Activated T-helper 2 cell treated with anti-CD3 and anti-CD28 coated beads, Interferon-gamma antibody, Interleukin-2, Interleukin-4, amounts not matched to agents 10 μg/mL and 5 μg/mL and 100 μg/mL, durations not matched to agents 14 hours and 24 hours and 36 hours (primary cell): Measurements from ENCODE around the gene LCOR. TPM values are rescaled to one million over a fixed set of nuclear protein-coding genes. Genes with fewer than 3 reads are reported as not detected.
A peak's percentile ranks its signal among the peaks of the same experiment; 100 is the strongest.

ENCODE experiments used
- DNase-seq: peaks from one replicate; pipeline ENCODE4 v3.0.0; 2021; ENCODE audit warnings: low spot score
- H3K27ac Mint-ChIP-seq: one replicate; pipeline ENCODE4 v1.8.0; 2021; ENCODE audit warnings: mixed read lengths
- H3K27me3 Mint-ChIP-seq: one replicate; pipeline ENCODE4 v1.8.0; 2021; ENCODE audit warnings: low read depth, mixed read lengths
- H3K36me3 Mint-ChIP-seq: one replicate; pipeline ENCODE4 v1.8.0; 2021; ENCODE audit warnings: low read depth, mixed read lengths
- H3K4me1 Mint-ChIP-seq: one replicate; pipeline ENCODE4 v1.8.0; 2021; ENCODE audit warnings: low read depth, mixed read lengths
- H3K4me3 Mint-ChIP-seq: one replicate; pipeline ENCODE4 v1.8.0; 2021; ENCODE audit warnings: low read depth, mild to moderate bottlenecking, moderate library complexity, mixed read lengths
- H3K9me3 Mint-ChIP-seq: one replicate; pipeline ENCODE4 v1.8.0; 2021; ENCODE audit warnings: mixed read lengths
- intact Hi-C: fragments of 100-400 bp; cut with micrococcal nuclease; formaldehyde crosslinking; loops from one replicate; pipeline ENCODE4 v1.15.1; 2023
- total RNA-seq: library from RNA; stranded (reverse); gene quantifications from 2 replicates; pipeline ENCODE4 v1.2.3, GENCODE V29; 2022

The LCOR gene
- total RNA-seq, 1 donor from 2014 or later = 27.3 TPM

- intact Hi-C loops = no loop called here
- Mint-ChIP-seq H3K36me3 (peaks cover 23% of the 10 kb centered on the region), H3K27ac (no peak overlapping the region), H3K4me1 (peaks cover 14% of the 10 kb centered on the region), H3K4me3 (no peak overlapping the region), H3K27me3 (no peaks in the 10 kb centered on the region), H3K9me3 (no peaks in the 10 kb centered on the region)
- no peak for DNase-seq
Measured at GRCh38 chr10:96906864-96907263, 74.8 kb downstream of the LCOR start.

- H3K4me1 Mint-ChIP-seq = peaks cover 17% of the 10 kb centered on the region
- no peak for DNase-seq
Measured at GRCh38 chr10:96910488-96911395, 78.6 kb downstream of the LCOR start.

GRCh38 chr10:96912405-96912804 lies 80.3 kb downstream of the LCOR start:
- intact Hi-C loops = loop anchor here (5.0 kb wide), 1 partner anchor 65 kb away; no protein-coding TSS in a partner anchor
- Mint-ChIP-seq H3K36me3 (peaks cover 38% of the 10 kb centered on the region), H3K4me1 (peaks cover 20% of the 10 kb centered on the region), H3K4me3 (no peak overlapping the region), H3K27me3 (no peaks in the 10 kb centered on the region), H3K9me3 (no peaks in the 10 kb centered on the region), H3K27ac (no peak overlapping the region)
- no peak for DNase-seq

More at GRCh38 chr10:96910488-96911395, 78.6 kb downstream of the LCOR start:
- H3K27ac Mint-ChIP-seq = peak overlapping the region; percentile 29
- no peaks in the 10 kb centered on the region for H3K27me3 Mint-ChIP-seq
- H3K36me3 Mint-ChIP-seq = peaks cover 38% of the 10 kb centered on the region
- H3K9me3 Mint-ChIP-seq = no peaks in the 10 kb centered on the region
- intact Hi-C loops = loop anchor here (1.0 to 5.0 kb wide), 3 partner anchors 67 to 115 kb away; no protein-coding TSS in a partner anchor
- H3K4me3 Mint-ChIP-seq = no peak overlapping the region

GRCh38 chr10:96913906-96914305 lies 81.8 kb downstream of the LCOR start:
- H3K4me1 Mint-ChIP-seq = peaks cover 33% of the 10 kb centered on the region
- intact Hi-C loops = loop anchor here (5.0 kb wide), 1 partner anchor 63 kb away; no protein-coding TSS in a partner anchor
- H3K36me3 Mint-ChIP-seq = peaks cover 41% of the 10 kb centered on the region
- H3K9me3 Mint-ChIP-seq = no peaks in the 10 kb centered on the region
- H3K4me3 Mint-ChIP-seq = no peak overlapping the region
- H3K27me3 Mint-ChIP-seq = no peaks in the 10 kb centered on the region
- no peak for DNase-seq
- no peak overlapping the region for H3K27ac Mint-ChIP-seq

GRCh38 chr10:96917628-96918027 lies 85.5 kb downstream of the LCOR start:
- Mint-ChIP-seq H3K4me1 (peaks cover 37% of the 10 kb centered on the region), H3K27me3 (no peaks in the 10 kb centered on the region), H3K36me3 (peaks cover 31% of the 10 kb centered on the region), H3K9me3 (no peaks in the 10 kb centered on the region), H3K27ac (peak overlapping the region; percentile 18), H3K4me3 (no peak overlapping the region)
- intact Hi-C loops = no loop called here
- DNase-seq = no peak

GRCh38 chr10:96918214-96919002 lies 86.3 kb downstream of the LCOR start:
- no peak for DNase-seq
- Mint-ChIP-seq H3K4me3 (no peak overlapping the region), H3K36me3 (peaks cover 26% of the 10 kb centered on the region), H3K4me1 (peaks cover 38% of the 10 kb centered on the region), H3K27ac (peak overlapping the region; percentile 59), H3K27me3 (no peaks in the 10 kb centered on the region), H3K9me3 (no peaks in the 10 kb centered on the region)
- intact Hi-C loops = no loop called here

- Mint-ChIP-seq H3K27ac (no peak overlapping the region), H3K4me1 (peaks cover 41% of the 10 kb centered on the region), H3K4me3 (no peak overlapping the region), H3K36me3 (peaks cover 32% of the 10 kb centered on the region), H3K9me3 (no peaks in the 10 kb centered on the region), H3K27me3 (no peaks in the 10 kb centered on the region)
- no peak for DNase-seq
- intact Hi-C loops = no loop called here
Measured at GRCh38 chr10:96919785-96920430, 87.8 kb downstream of the LCOR start.

GRCh38 chr10:96921655-96922054 lies 89.6 kb downstream of the LCOR start:
- no peak overlapping the region for H3K4me3 Mint-ChIP-seq
- intact Hi-C loops = no loop called here
- no peaks in the 10 kb centered on the region for H3K27me3 Mint-ChIP-seq
- H3K27ac Mint-ChIP-seq = no peak overlapping the region
- peaks cover 36% of the 10 kb centered on the region for H3K36me3 Mint-ChIP-seq
- DNase-seq = no peak
- peaks cover 43% of the 10 kb centered on the region for H3K4me1 Mint-ChIP-seq
- no peaks in the 10 kb centered on the region for H3K9me3 Mint-ChIP-seq

GRCh38 chr10:96922978-96923948 lies 91.2 kb downstream of the LCOR start:
- Mint-ChIP-seq H3K27me3 (no peaks in the 10 kb centered on the region), H3K4me3 (no peak overlapping the region), H3K27ac (peak overlapping the region; percentile 19), H3K36me3 (peaks cover 43% of the 10 kb centered on the region), H3K9me3 (no peaks in the 10 kb centered on the region), H3K4me1 (peaks cover 31% of the 10 kb centered on the region)
- DNase-seq = no peak
- intact Hi-C loops = loop anchor here (1.0 kb wide), 1 partner anchor 55 kb away; no protein-coding TSS in a partner anchor

- intact Hi-C loops = no loop called here
- no peak overlapping the region for H3K4me3 Mint-ChIP-seq
- peaks cover 24% of the 10 kb centered on the region for H3K4me1 Mint-ChIP-seq
- H3K9me3 Mint-ChIP-seq = no peaks in the 10 kb centered on the region
- no peak for DNase-seq
- peaks cover 49% of the 10 kb centered on the region for H3K36me3 Mint-ChIP-seq
- no peaks in the 10 kb centered on the region for H3K27me3 Mint-ChIP-seq
- no peak overlapping the region for H3K27ac Mint-ChIP-seq
Measured at GRCh38 chr10:96924861-96925260, 92.8 kb downstream of the LCOR start.

GRCh38 chr10:96930469-96930868 lies 98.4 kb downstream of the LCOR start:
- Mint-ChIP-seq H3K4me1 (peaks cover 9% of the 10 kb centered on the region), H3K36me3 (peaks cover 36% of the 10 kb centered on the region), H3K27me3 (no peaks in the 10 kb centered on the region), H3K4me3 (no peak overlapping the region), H3K9me3 (no peaks in the 10 kb centered on the region), H3K27ac (no peak overlapping the region)
- intact Hi-C loops = no loop called here
- DNase-seq = no peak
